GM12872 (cell line): ENCODE measurements around the gene ACSM2A.

Experiments used
- CTCF ChIP-seq: IDR thresholded peaks from 3 replicates; pipeline ENCODE4 v1.5.1; 2011; ENCODE audit warnings: low read depth, mild to moderate bottlenecking, low read length, moderate library complexity; ENCODE audit not compliant: insufficient read depth

Gene ACSM2A

GRCh38 chr16:20515688-20516090, 64.4 kb downstream of the ACSM2A start:
- TF ChIP-seq CTCF, result no peak

- TF ChIP-seq CTCF, result no peak
These were observed 65.8 kb downstream of the ACSM2A start for GRCh38 chr16:20517149-20517548.

DNA sequence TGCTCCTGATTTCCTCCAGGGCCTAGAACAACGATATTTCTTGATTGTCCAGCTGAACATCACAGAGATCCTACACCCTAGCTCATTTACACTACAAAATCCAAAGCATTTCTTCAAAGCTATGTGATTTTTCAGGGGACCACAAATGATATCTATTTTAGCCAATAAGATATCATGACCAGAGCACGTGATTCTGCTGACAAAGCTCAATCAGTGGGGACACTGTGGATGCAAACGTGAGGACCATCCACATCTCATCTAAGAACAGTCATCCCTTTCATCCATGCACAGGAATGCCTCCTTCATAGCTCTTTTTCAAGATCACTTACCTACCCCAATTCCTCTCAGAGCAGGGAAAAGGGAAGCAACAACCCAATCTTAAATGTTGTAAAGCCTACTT, 67.9 kb downstream of the ACSM2A start:
- no peak for TF ChIP-seq CTCF

GRCh38 chr16:20520103-20520502, 68.8 kb downstream of the ACSM2A start:
- no peak for TF ChIP-seq CTCF
